ENCODE measurements around the gene BRINP3.

GRCh38 chr1:190207733-190208132 lies 269.9 kb downstream of the BRINP3 start:
- TF ChIP-seq CTCF (IDR thresholded peaks at IDR 0.05; ENCODE audit: low read length) (no peak), EZH2 (IDR thresholded peaks at IDR 0.05; ENCODE audit: borderline replicate concordance, low read length) (no peak)
